ENCODE measurements around the gene PIP5K1B.

The PIP5K1B gene

GRCh38 chr9:68805890-68806517 is 101.0 kb downstream of the PIP5K1B start:
- DNase-seq (ENCODE audit: low spot score) = no peak
- TF ChIP-seq CTCF (IDR thresholded peaks at IDR 0.05; ENCODE audit: extremely low read depth, missing control alignments) = no peak

GRCh38 chr9:68808338-68808890 is 103.4 kb downstream of the PIP5K1B start:
- TF ChIP-seq CTCF (IDR thresholded peaks at IDR 0.05; ENCODE audit: extremely low read depth, missing control alignments) = no peak
- no peak for DNase-seq (ENCODE audit: low spot score)

DNA sequence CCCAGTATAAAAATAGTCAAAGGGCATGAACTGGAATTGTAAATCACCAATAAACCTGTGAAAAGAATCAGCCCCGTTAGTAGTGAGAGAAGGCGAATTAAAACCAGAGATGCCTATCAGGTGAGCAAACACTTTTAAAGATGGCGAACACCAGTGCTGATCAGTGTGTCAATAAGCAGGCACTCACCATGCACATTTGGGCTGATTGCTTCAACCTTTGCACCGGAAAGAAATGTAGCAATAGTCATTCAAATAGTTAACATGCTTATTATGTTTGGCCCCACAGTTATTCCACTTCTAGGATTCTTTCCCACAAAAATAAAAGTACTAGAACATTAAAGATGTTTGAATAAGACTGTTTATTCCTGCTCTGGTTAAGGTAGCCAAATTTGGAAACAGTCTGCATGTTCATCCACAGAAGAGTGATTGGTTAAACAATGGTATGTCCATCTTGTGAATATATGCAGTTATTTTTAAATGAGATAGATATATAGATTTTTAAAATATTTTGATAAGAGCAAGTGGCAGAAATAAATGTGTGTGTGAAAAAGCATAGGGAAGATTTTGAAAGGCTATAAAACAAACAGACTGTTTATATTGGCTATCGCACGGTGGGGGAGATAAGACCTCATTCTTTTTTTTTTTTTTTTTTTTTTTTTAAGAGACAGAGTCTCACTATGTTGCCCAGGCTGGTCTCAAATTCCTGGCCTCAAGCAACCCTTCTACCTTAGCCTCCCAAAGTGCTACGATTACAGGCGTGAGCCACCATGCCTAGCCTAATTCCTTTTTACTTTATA is 112.2 kb downstream of the PIP5K1B start:
- no peak for TF ChIP-seq CTCF (IDR thresholded peaks at IDR 0.05; ENCODE audit: extremely low read depth, missing control alignments)
- no peak for DNase-seq (ENCODE audit: low spot score)

- no peak for DNase-seq (ENCODE audit: low spot score)
Measured at GRCh38 chr9:68819065-68819464, 114.0 kb downstream of the PIP5K1B start.

GRCh38 chr9:68821911-68822310 is 116.9 kb downstream of the PIP5K1B start:
- no peak for DNase-seq (ENCODE audit: low spot score)
- TF ChIP-seq CTCF (IDR thresholded peaks at IDR 0.05; ENCODE audit: extremely low read depth, missing control alignments) = no peak

More at GRCh38 chr9:68819065-68819464, 114.0 kb downstream of the PIP5K1B start:
- TF ChIP-seq CTCF (IDR thresholded peaks at IDR 0.05; ENCODE audit: extremely low read depth, missing control alignments) = no peak

- TF ChIP-seq CTCF (IDR thresholded peaks at IDR 0.05; ENCODE audit: extremely low read depth, missing control alignments) = no peak
- no peak for DNase-seq (ENCODE audit: low spot score)
Measured at GRCh38 chr9:68822596-68823165, 117.6 kb downstream of the PIP5K1B start.
